RWPE2 (cell line): ENCODE measurements around the gene CDC14A.

ENCODE experiments used
- ATAC-seq: fragments of 200-7000 bp; cut with Tn5 transposase; 3 replicates; pipeline ENCODE4 v1.9.1; 2021; ENCODE audit warnings: low read depth
- DNase-seq: peaks from one replicate; pipeline ENCODE4 v3.0.0-alpha.2; 2020; ENCODE audit warnings: low spot score
- H3K27ac ChIP-seq: fragments of 450-650 bp; 2 replicates; pipeline ENCODE4 v1.5.1; 2017; ENCODE audit warnings: mild to moderate bottlenecking; ENCODE audit not compliant: poor library complexity, severe bottlenecking
- H3K27me3 ChIP-seq: fragments of 250-450 bp; sonication (Bioruptor Pico); 2 replicates; pipeline ENCODE4 v1.5.1; 2021; ENCODE audit warnings: mild to moderate bottlenecking, moderate library complexity; ENCODE audit not compliant: insufficient read depth, poor library complexity, severe bottlenecking
- H3K36me3 ChIP-seq: fragments of 250-450 bp; sonication (Bioruptor Pico); 2 replicates; pipeline ENCODE4 v1.5.1; 2020; ENCODE audit warnings: low read depth, mild to moderate bottlenecking, moderate library complexity
- H3K4me1 ChIP-seq: fragments of 250-450 bp; sonication (Bioruptor Pico); 2 replicates; pipeline ENCODE4 v1.5.1; 2021; ENCODE audit warnings: mild to moderate bottlenecking, moderate library complexity; ENCODE audit not compliant: insufficient read depth, poor library complexity, severe bottlenecking
- H3K4me3 ChIP-seq: fragments of 250-450 bp; sonication (Bioruptor Pico); 2 replicates; pipeline ENCODE4 v1.5.1; 2021; ENCODE audit warnings: mild to moderate bottlenecking, moderate library complexity; ENCODE audit not compliant: severe bottlenecking
- H3K9me3 ChIP-seq: fragments of 250-450 bp; sonication (Bioruptor Pico); 2 replicates; pipeline ENCODE4 v1.5.1; 2021; ENCODE audit warnings: mild to moderate bottlenecking, moderate library complexity; ENCODE audit not compliant: severe bottlenecking
- CTCF ChIP-seq: fragments of 450-650 bp; IDR thresholded peaks from one replicate; pipeline ENCODE4 v1.5.1; 2017; ENCODE audit warnings: mild to moderate bottlenecking, moderate library complexity; ENCODE audit not compliant: poor library complexity, severe bottlenecking

Gene CDC14A

DNA sequence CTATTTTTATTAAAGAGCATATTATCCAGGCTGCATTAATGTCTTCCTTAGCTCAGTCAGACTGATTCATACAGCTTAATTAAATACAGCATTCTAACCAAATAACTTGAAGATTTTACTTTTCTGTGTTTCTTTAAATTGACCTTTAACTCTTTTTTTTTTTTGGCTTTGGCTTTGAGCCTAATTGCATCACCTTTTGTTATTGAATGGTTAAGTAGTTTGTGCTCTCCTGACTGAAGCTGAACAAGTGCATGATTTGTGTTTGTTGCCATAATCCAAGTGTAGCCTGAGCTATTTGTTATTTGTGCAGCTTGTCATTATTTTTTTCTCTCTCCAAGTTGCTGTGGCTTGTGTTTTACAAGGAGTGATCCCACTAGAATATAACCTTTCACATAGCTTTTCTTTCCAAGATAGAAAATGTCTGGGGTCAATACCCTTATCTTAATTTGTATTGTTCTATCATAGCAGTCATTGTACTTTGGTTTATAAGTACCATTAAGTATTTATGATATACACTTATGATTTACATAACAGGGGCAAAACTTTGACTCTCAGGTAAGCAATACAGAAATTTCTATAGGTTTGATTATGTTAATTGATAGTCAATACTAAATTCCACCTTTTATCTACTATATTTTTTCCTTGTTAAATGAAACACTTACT is 31.6 kb downstream of the CDC14A start:
- no peaks in the 10 kb centered on the region for H3K4me1 ChIP-seq
- no peaks in the 10 kb centered on the region for H3K27me3 ChIP-seq
- H3K36me3 ChIP-seq: no peaks in the 10 kb centered on the region
- no peak overlapping the region for H3K4me3 ChIP-seq
- no peak overlapping the region for H3K27ac ChIP-seq
- H3K9me3 ChIP-seq: no peaks in the 10 kb centered on the region
- TF ChIP-seq CTCF: no peak
- no peak for ATAC-seq
- DNase-seq: no peak

DNA sequence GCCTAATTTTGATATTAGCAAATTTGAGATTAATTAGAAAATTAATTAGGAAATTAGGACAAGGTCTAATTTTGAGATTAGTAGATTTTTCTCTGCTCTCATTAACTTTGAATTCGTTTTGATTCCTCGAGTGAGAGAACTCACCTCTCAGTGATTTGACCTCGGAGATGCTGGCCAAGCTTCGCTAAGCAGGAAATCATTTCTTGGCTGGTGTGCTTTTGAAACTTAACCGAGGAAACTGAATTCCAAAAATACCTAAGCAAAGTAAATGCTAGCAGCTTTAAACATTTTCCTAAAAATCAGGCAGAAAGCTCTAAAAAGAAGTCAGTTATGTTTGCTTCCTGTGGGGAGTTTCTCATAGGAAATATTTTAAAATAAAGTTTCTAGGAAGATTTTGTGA is 34.9 kb downstream of the CDC14A start:
- no peaks in the 10 kb centered on the region for H3K9me3 ChIP-seq
- H3K4me3 ChIP-seq: no peak overlapping the region
- H3K4me1 ChIP-seq: no peaks in the 10 kb centered on the region
- no peaks in the 10 kb centered on the region for H3K27me3 ChIP-seq
- ATAC-seq: no peak
- TF ChIP-seq CTCF: no peak
- no peak for DNase-seq
- no peaks in the 10 kb centered on the region for H3K36me3 ChIP-seq
- no peak overlapping the region for H3K27ac ChIP-seq

DNA sequence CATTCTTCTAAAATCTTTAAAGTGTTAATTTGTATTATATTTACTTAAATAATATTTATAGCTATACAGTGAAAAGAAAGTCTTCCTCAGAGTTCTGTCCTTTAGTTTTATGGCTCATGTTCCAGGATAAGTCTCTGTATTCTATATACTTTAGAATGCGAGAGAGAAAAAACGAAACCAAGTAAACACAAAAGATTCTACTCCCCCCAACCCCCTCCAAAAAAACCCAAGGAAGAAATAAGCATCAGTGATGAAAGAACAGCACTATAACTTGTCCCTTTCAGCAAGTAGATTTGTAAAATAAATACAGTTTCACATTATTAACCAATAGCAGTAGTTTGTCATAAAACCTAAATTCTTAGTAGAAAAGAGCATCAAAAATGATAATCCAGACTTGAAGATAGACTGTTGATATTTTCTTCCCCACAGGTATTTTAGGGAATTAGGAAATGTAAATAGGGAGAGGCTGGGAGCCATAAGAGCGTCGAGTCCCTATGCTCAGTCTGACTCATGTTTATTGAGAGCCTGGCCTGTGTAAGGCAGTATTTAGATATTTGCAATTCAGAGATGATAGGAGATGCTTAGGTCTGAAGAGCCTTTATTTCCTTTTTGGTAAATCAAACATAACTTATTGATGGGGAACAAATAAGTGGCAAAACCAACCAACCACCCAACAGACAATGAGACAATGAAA is 35.5 kb downstream of the CDC14A start:
- H3K4me1 ChIP-seq: no peaks in the 10 kb centered on the region
- no peaks in the 10 kb centered on the region for H3K9me3 ChIP-seq
- no peaks in the 10 kb centered on the region for H3K36me3 ChIP-seq
- no peak overlapping the region for H3K27ac ChIP-seq
- DNase-seq (no peak), ATAC-seq (peak; percentile 49; the same call in 1 of the 3 replicates)
- H3K4me3 ChIP-seq: no peak overlapping the region
- no peaks in the 10 kb centered on the region for H3K27me3 ChIP-seq
- no peak for TF ChIP-seq CTCF

DNA sequence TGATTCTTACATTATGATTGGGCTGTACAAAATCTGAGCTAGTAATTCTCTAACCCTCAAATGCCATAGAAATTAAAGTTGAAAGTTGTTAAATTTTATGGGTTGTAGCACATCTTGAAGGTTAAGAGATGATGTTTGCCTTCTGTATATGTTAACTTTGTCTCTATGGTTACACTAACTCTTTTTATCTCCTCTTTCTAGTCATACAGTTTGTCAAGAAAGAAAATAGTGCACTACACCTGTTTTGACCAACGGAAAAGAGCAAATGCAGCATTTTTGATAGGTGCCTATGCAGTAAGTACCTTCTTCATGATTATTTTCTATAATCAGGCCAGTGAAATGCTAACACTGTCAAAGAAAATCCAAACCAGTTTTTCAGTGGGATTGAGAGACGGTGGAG is 38.2 kb downstream of the CDC14A start:
- Histone ChIP-seq H3K27ac (no peak overlapping the region), H3K4me1 (no peaks in the 10 kb centered on the region), H3K9me3 (no peaks in the 10 kb centered on the region), H3K36me3 (no peaks in the 10 kb centered on the region), H3K27me3 (no peaks in the 10 kb centered on the region), H3K4me3 (no peak overlapping the region)
- no peak for DNase-seq
- ATAC-seq: no peak
- TF ChIP-seq CTCF: no peak

GRCh38 chr1:100391675-100392074 is 39.4 kb downstream of the CDC14A start:
- no peak for TF ChIP-seq CTCF
- no peak for DNase-seq
- Histone ChIP-seq H3K4me3 (no peak overlapping the region), H3K4me1 (no peaks in the 10 kb centered on the region), H3K36me3 (no peaks in the 10 kb centered on the region), H3K9me3 (no peaks in the 10 kb centered on the region), H3K27me3 (no peaks in the 10 kb centered on the region), H3K27ac (no peak overlapping the region)
- ATAC-seq: no peak
